SU-DHL-6 (cell line): ENCODE results near the gene COPRS.

ENCODE experiments used
- H2AFZ ChIP-seq: fragments of 200-600 bp; sonication (generic); 2 replicates; pipeline ENCODE4 v1.6.1; 2014; ENCODE audit warnings: low read depth, mild to moderate bottlenecking, moderate library complexity, mixed read lengths, antibody characterized with exemption, low read length; ENCODE audit not compliant: severe bottlenecking
- H3F3A ChIP-seq: fragments of 200-600 bp; shearing (Covaris generic); 2 replicates; pipeline ENCODE4 v1.6.0; 2016; ENCODE audit warnings: antibody characterized with exemption, mild to moderate bottlenecking; ENCODE audit not compliant: insufficient read depth
- H3K27ac ChIP-seq: fragments of 200-600 bp; sonication (generic); 2 replicates; pipeline ENCODE4 v1.5.1; 2016; ENCODE audit warnings: low read depth, mild to moderate bottlenecking, low read length, moderate library complexity, mixed read lengths
- H3K27me3 ChIP-seq: fragments of 200-600 bp; sonication (generic), shearing (Covaris generic); 2 replicates; pipeline ENCODE4 v1.6.0; 2014; ENCODE audit warnings: mild to moderate bottlenecking, low read length
- H3K36me3 ChIP-seq: fragments of 200-600 bp; sonication (generic); 2 replicates; pipeline ENCODE4 v1.6.1; 2014; ENCODE audit warnings: mild to moderate bottlenecking, low read length, mixed read lengths
- H3K4me2 ChIP-seq: fragments of 300-600, 200-600 bp; shearing (Covaris generic), sonication (generic); 2 replicates; pipeline ENCODE4 v1.6.0; 2014; ENCODE audit warnings: low read length, low read depth, mild to moderate bottlenecking; ENCODE audit not compliant: poor library complexity, severe bottlenecking
- H3K4me3 ChIP-seq: fragments of 200-600 bp; sonication (generic); 2 replicates; pipeline ENCODE4 v1.5.1; 2014; ENCODE audit warnings: antibody characterized with exemption, low read length, mild to moderate bottlenecking, mixed read lengths; ENCODE audit not compliant: insufficient read depth, poor library complexity, severe bottlenecking
- H3K79me2 ChIP-seq: fragments of 200-600 bp; sonication (generic); 2 replicates; pipeline ENCODE4 v1.6.1; 2014; ENCODE audit warnings: mild to moderate bottlenecking, low read length, moderate library complexity; ENCODE audit not compliant: insufficient read depth
- H3K9ac ChIP-seq: fragments of 200-600 bp; sonication (generic); 2 replicates; pipeline ENCODE4 v1.7.0; 2014; ENCODE audit warnings: mild to moderate bottlenecking, low read length
- H3K9me2 ChIP-seq: fragments of 200-600 bp; sonication (generic); replicated peaks from 2 replicates; pipeline ENCODE4 v1.6.1; 2014; ENCODE audit warnings: low read length; ENCODE audit not compliant: insufficient read depth
- H3K9me3 ChIP-seq: fragments of 200-600 bp; sonication (generic); 2 replicates; pipeline ENCODE4 v1.6.1; 2014; ENCODE audit warnings: low read length, mixed read lengths; ENCODE audit not compliant: insufficient read depth
- H4K20me1 ChIP-seq: fragments of 200-600 bp; sonication (generic); 2 replicates; pipeline ENCODE4 v1.6.1; 2014; ENCODE audit warnings: low read depth, mild to moderate bottlenecking, antibody characterized with exemption, low read length, moderate library complexity, mixed read lengths
- EZH2phosphoT487 ChIP-seq: fragments of 200-600 bp; sonication (generic), shearing (Covaris generic); conservative IDR thresholded peaks from 2 replicates; pipeline ENCODE4 v1.6.1; 2018; ENCODE audit warnings: mild to moderate bottlenecking, antibody characterized with exemption, low read length, moderate library complexity, mixed read lengths
- TF ChIP-seq, protein P1 (sequence below): fragments of 200-600 bp; sonication (generic); IDR thresholded peaks from one replicate; pipeline ENCODE4 v1.5.1; 2017; ENCODE audit warnings: antibody characterized with exemption, mild to moderate bottlenecking, low read length, moderate library complexity; ENCODE audit not compliant: insufficient read depth, poor library complexity, severe bottlenecking

Gene COPRS

DNA sequence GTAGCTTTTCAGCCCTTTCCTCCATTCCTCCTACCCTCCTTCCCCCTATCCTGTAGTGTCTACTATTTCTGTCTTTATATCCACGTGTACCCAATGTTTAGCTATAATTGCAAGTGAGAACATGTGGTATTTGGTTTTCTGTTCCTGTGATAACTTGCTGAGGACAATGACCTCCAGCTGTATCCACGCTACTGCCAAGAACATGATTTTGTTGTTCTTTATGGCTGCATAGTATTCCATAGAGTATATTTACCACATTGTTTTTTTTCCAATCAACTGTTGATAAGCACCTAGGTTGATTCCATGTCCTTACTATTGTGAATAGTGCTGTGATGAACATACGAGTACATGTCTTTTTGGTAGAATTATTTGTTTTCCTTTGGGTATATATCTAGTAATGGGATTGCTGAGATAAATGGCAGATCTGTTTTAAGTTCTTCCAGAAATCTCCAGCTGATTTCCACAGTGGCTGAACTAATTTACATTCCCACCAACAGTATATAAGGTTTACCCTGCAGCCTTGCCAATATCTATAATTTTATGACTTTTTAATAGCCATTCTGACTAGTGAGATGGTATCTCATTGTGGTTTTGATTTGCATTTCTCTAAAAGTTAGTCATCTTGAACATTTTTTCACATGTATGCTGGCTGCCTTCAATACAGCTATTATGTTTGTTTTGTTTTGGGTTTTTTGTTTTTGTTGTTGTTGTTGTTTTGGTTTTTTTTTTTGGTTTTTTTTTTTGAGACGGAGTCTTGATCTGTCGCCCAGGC is 10.9 kb upstream of the COPRS start:
- Histone ChIP-seq H3F3A (no peaks in the 10 kb centered on the region), H3K9me3 (no peaks in the 10 kb centered on the region), H4K20me1 (no peaks in the 10 kb centered on the region), H3K79me2 (no peaks in the 10 kb centered on the region), H3K27ac (no peak overlapping the region), H2AFZ (no peak overlapping the region), H3K27me3 (no peaks in the 10 kb centered on the region), H3K4me2 (no peak overlapping the region), H3K36me3 (peaks cover 31% of the 10 kb centered on the region; the same call in 1 of the 2 replicates), H3K4me3 (no peak overlapping the region), H3K9ac (no peak overlapping the region), H3K9me2 (no peaks in the 10 kb centered on the region)
- TF ChIP-seq EZH2phosphoT487 = no peak
- TF ChIP-seq, protein P1, sequence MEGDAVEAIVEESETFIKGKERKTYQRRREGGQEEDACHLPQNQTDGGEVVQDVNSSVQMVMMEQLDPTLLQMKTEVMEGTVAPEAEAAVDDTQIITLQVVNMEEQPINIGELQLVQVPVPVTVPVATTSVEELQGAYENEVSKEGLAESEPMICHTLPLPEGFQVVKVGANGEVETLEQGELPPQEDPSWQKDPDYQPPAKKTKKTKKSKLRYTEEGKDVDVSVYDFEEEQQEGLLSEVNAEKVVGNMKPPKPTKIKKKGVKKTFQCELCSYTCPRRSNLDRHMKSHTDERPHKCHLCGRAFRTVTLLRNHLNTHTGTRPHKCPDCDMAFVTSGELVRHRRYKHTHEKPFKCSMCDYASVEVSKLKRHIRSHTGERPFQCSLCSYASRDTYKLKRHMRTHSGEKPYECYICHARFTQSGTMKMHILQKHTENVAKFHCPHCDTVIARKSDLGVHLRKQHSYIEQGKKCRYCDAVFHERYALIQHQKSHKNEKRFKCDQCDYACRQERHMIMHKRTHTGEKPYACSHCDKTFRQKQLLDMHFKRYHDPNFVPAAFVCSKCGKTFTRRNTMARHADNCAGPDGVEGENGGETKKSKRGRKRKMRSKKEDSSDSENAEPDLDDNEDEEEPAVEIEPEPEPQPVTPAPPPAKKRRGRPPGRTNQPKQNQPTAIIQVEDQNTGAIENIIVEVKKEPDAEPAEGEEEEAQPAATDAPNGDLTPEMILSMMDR = no peak

DNA sequence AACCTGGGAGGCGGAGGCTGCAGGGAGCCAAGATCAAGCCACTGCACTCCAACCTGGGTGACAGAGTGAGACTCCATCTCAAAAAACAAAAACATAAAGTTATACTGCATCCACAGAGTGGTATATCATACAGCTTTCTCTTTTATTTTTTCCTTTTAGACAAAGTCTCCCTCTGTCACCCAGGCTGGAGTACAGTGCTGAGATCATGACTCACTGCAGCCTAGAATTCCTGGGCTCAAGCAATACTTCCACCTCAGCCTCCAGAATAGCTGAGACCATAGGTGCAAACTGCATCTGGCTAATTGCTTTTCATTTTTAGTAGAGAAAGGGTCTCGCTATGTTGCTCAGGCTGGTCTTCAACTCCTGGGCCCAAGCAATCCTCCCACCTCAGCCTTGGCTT is 10.0 kb upstream of the COPRS start:
- Histone ChIP-seq H3K9me2 (no peaks in the 10 kb centered on the region), H3K4me2 (no peak overlapping the region), H3K27me3 (no peaks in the 10 kb centered on the region), H3K27ac (no peak overlapping the region), H3K9me3 (no peaks in the 10 kb centered on the region), H3F3A (no peaks in the 10 kb centered on the region), H3K36me3 (peaks cover 29% of the 10 kb centered on the region; the same call in 1 of the 2 replicates), H3K4me3 (no peak overlapping the region), H3K79me2 (no peaks in the 10 kb centered on the region), H4K20me1 (no peaks in the 10 kb centered on the region), H2AFZ (no peak overlapping the region), H3K9ac (no peak overlapping the region)
- TF ChIP-seq, protein P1 = no peak
- no peak for TF ChIP-seq EZH2phosphoT487

DNA sequence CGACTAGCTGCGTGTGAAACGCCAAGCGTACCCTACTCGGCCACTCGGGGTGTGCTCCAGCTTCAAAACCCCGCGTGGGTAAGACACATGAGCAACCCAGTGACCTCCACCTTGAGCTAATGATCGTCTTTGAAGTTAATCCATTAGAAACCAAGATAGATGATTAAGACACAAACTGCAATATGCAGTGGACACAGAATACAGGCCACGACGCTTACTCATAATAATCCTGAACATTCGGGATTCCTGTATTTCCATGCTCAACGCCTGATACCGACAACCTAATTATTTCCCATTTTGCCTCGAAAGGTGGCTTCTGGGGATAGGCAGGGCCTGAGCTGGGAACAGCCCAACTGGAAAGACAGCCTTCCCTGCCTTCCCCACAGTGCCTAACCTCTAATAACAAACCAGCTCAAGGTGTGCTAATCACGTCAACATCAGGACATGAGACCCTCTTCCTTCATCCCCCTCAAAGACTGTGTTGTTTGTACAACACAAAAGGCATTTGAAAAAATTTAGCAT is 504 bp upstream of the COPRS start:
- H3K27me3 ChIP-seq = no peaks in the 10 kb centered on the region
- no peaks in the 10 kb centered on the region for H3K9me2 ChIP-seq
- H2AFZ ChIP-seq = no peak overlapping the region
- peaks cover 21% of the 10 kb centered on the region; the same call in 1 of the 2 replicates for H3F3A ChIP-seq
- TF ChIP-seq, protein P1 = no peak
- no peak for TF ChIP-seq EZH2phosphoT487
- no peaks in the 10 kb centered on the region for H4K20me1 ChIP-seq
- H3K4me2 ChIP-seq = peak overlapping the region; percentile 69
- no peaks in the 10 kb centered on the region for H3K9me3 ChIP-seq
- H3K4me3 ChIP-seq = peak overlapping the region; percentile 47
- peaks cover 11% of the 10 kb centered on the region for H3K79me2 ChIP-seq
- peak overlapping the region; percentile 60 for H3K9ac ChIP-seq
- H3K36me3 ChIP-seq = peaks cover 8% of the 10 kb centered on the region; the same call in 1 of the 2 replicates
- no peak overlapping the region for H3K27ac ChIP-seq
